ENCODE measurements around the gene RAB3IL1.

The RAB3IL1 gene

DNA sequence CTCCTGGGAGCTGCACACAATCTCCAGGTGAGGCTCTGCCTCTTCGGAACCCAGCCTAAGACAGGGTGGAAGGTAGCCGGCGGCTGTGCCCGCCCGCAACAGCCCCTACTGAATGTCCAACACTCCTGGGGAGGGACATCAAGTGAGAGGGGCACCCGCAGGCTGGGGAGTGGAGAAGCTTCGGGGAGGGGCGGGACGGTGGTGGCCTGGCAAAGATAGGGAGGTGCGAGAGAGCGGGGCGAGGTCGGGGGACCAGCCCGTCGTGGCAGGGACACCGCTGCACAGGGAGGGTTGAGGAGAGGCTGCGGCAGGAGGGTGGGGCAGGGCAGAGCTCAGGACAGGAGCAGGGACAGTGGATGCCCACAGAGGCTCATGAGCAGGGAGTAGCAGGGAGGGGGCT is 17.1 kb downstream of the RAB3IL1 start:
- no peak overlapping the region for H3K4me3 ChIP-seq (IDR thresholded peaks at IDR 0.05; ENCODE audit: insufficient read depth, low read depth, low read length)
- H3K27me3 ChIP-seq (ENCODE audit: insufficient read depth, low read depth) = no peaks in the 10 kb centered on the region
- H3K36me3 ChIP-seq (ENCODE audit: insufficient read depth) = no peaks in the 10 kb centered on the region
- H3K79me2 ChIP-seq (ENCODE audit: insufficient read depth, low read depth) = no peaks in the 10 kb centered on the region
- no peak overlapping the region for H3K4me2 ChIP-seq
- no peak overlapping the region for H3K9ac ChIP-seq
- TF ChIP-seq, protein P1, sequence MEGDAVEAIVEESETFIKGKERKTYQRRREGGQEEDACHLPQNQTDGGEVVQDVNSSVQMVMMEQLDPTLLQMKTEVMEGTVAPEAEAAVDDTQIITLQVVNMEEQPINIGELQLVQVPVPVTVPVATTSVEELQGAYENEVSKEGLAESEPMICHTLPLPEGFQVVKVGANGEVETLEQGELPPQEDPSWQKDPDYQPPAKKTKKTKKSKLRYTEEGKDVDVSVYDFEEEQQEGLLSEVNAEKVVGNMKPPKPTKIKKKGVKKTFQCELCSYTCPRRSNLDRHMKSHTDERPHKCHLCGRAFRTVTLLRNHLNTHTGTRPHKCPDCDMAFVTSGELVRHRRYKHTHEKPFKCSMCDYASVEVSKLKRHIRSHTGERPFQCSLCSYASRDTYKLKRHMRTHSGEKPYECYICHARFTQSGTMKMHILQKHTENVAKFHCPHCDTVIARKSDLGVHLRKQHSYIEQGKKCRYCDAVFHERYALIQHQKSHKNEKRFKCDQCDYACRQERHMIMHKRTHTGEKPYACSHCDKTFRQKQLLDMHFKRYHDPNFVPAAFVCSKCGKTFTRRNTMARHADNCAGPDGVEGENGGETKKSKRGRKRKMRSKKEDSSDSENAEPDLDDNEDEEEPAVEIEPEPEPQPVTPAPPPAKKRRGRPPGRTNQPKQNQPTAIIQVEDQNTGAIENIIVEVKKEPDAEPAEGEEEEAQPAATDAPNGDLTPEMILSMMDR (conservative IDR thresholded peaks at IDR 0.05; ENCODE audit: low read depth, low read length) = no peak
- peaks cover 10% of the 10 kb centered on the region for H3K4me1 ChIP-seq (ENCODE audit: low read depth, poor library complexity, severe bottlenecking)
- no peak overlapping the region for H3K27ac ChIP-seq
- H2AFZ ChIP-seq (ENCODE audit: low read depth) = no peak overlapping the region
- no peaks in the 10 kb centered on the region for H4K20me1 ChIP-seq (ENCODE audit: insufficient read depth)

DNA sequence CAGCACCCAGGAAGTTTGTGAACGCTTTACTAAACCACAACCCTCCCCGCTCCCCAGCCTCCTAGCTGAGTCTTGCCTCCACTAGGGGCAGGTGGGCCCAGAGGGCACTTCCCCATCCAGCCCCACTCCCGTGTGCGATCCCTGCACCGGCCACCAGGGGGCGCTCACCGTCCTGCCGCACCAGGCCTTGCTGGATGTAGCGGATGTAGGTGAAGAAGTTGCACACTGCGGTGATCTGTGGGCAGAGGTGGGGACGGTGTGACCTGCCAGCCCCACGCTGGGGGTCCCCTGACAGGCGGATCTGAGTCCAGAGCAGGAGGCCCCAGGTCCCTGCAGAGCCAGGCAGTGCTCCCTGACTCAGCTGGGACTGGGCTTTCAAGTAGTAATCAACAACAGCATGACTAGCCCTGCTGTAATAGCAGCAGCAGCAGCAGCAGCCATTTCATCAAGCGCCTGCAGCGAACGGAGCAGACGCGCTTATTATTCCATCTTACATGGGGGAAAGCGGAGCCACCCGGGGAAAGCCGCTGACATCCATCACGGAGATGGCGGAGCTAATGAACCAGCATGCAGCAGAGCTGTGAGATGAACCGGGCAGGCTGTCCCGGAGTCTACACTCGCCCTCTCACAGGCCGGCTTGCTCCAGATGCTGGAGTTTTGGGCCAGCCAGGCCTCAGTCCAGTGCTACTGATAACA is 18.1 kb downstream of the RAB3IL1 start:
- Histone ChIP-seq H3K36me3 (ENCODE audit: insufficient read depth) (no peaks in the 10 kb centered on the region), H2AFZ (ENCODE audit: low read depth) (peak overlapping the region; percentile 47; the same call in 1 of the 2 replicates), H4K20me1 (ENCODE audit: insufficient read depth) (no peaks in the 10 kb centered on the region), H3K4me2 (no peak overlapping the region), H3K4me3 (IDR thresholded peaks at IDR 0.05; ENCODE audit: insufficient read depth, low read depth, low read length) (no peak overlapping the region), H3K27me3 (ENCODE audit: insufficient read depth, low read depth) (no peaks in the 10 kb centered on the region), H3K9ac (no peak overlapping the region), H3K79me2 (ENCODE audit: insufficient read depth, low read depth) (no peaks in the 10 kb centered on the region), H3K27ac (no peak overlapping the region), H3K4me1 (ENCODE audit: low read depth, poor library complexity, severe bottlenecking) (peaks cover 13% of the 10 kb centered on the region)
- TF ChIP-seq, protein P1 (conservative IDR thresholded peaks at IDR 0.05; ENCODE audit: low read depth, low read length) = peak; percentile 97

DNA sequence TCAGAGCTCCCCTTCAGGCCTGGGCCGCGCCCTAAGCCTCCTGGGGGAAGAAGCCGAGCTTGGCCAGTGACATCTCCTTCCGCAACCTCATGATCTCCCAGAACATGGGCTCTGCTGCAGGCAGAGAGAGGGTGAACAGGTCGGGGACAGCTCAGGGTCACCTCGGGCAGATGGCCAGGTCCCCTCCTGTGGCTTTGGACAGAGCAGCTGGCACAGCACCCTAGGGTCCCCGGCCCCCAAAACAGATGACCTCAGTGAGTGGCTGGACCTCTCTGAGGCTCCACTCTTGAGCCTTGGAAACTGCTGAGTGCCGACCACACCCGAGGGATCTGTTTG is 19.2 kb downstream of the RAB3IL1 start:
- no peak overlapping the region for H3K4me2 ChIP-seq
- TF ChIP-seq, protein P1 (conservative IDR thresholded peaks at IDR 0.05; ENCODE audit: low read depth, low read length) = no peak
- H4K20me1 ChIP-seq (ENCODE audit: insufficient read depth) = no peaks in the 10 kb centered on the region
- H3K27me3 ChIP-seq (ENCODE audit: insufficient read depth, low read depth) = no peaks in the 10 kb centered on the region
- H3K79me2 ChIP-seq (ENCODE audit: insufficient read depth, low read depth) = no peaks in the 10 kb centered on the region
- no peak overlapping the region for H3K9ac ChIP-seq
- no peaks in the 10 kb centered on the region for H3K36me3 ChIP-seq (ENCODE audit: insufficient read depth)
- H2AFZ ChIP-seq (ENCODE audit: low read depth) = no peak overlapping the region
- no peak overlapping the region for H3K4me3 ChIP-seq (IDR thresholded peaks at IDR 0.05; ENCODE audit: insufficient read depth, low read depth, low read length)
- H3K27ac ChIP-seq = no peak overlapping the region
- peaks cover 24% of the 10 kb centered on the region for H3K4me1 ChIP-seq (ENCODE audit: low read depth, poor library complexity, severe bottlenecking)

DNA sequence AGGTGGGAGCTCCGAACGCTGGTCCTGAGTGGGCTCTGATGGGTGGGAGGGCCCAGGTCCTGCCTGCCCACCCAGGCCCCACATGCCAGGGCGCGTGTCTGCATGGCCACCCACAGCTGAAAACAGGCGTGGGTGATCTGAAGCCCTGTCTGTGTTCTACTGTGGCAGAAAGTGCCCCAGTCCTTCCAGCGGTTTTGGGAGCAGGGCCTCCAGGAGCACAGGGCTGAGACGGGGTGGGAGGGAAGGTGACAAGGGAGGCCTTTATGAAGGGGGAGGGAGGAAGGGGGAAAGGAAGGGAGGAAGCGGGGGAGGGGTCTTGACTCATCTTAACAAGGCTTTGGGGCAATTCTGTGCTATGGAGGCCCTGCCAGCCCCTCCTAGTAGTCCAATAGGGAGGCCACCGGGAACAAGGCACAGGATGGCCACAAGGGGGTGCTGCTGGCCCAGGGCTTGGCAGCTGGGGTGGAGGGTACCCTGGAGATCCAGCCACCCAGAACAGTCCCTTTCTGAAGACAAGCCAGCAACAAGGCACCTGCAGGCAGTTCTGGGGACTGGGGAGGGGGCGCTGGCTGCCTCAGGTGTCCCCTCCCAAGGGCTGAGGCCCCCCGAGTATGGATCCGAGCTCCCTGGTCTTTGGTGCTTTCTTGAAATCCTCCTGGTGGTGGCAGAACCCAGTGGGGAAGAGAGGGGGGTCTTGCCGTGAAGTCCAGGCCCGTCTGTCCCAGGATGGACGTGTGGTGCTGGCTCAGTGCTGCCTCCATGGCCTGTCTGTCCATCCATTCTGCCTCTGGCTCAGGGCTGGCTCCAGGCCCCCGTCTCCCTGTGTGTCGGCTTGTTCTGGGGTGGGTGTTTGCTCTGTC is 19.7 kb downstream of the RAB3IL1 start:
- H2AFZ ChIP-seq (ENCODE audit: low read depth) = no peak overlapping the region
- TF ChIP-seq, protein P1 (conservative IDR thresholded peaks at IDR 0.05; ENCODE audit: low read depth, low read length) = peak; percentile 88
- no peaks in the 10 kb centered on the region for H3K27me3 ChIP-seq (ENCODE audit: insufficient read depth, low read depth)
- H3K27ac ChIP-seq = no peak overlapping the region
- no peak overlapping the region for H3K4me3 ChIP-seq (IDR thresholded peaks at IDR 0.05; ENCODE audit: insufficient read depth, low read depth, low read length)
- H3K36me3 ChIP-seq (ENCODE audit: insufficient read depth) = no peaks in the 10 kb centered on the region
- H3K4me1 ChIP-seq (ENCODE audit: low read depth, poor library complexity, severe bottlenecking) = peaks cover 27% of the 10 kb centered on the region
- no peaks in the 10 kb centered on the region for H4K20me1 ChIP-seq (ENCODE audit: insufficient read depth)
- H3K4me2 ChIP-seq = no peak overlapping the region
- no peaks in the 10 kb centered on the region for H3K79me2 ChIP-seq (ENCODE audit: insufficient read depth, low read depth)
- H3K9ac ChIP-seq = no peak overlapping the region

All from KMS-11 (cell line).